HT-29 (cell line): ENCODE results near the gene OSM. TPM values are rescaled to one million over a fixed set of nuclear protein-coding genes. Genes with fewer than 3 reads are reported as not detected.
A peak's percentile ranks its signal among the peaks of the same experiment; 100 is the strongest.
"Not testable (repeated sequence)": the region's sequence is repeated elsewhere in the genome, so short reads cannot be mapped to it uniquely, and the experiment has no call there.

Experiments used
- DNase-seq: peaks from one replicate; pipeline ENCODE4 v3.0.0-alpha.2; 2015; ENCODE audit warnings: low spot score
- total RNA-seq: library from RNA; depleted of rRNA; stranded (reverse); fragments of >200 nt; shearing (Covaris generic); gene quantifications from 2 replicates; pipeline ENCODE4 v1.2.3, GENCODE V29; 2014

Gene OSM
- total RNA-seq, 1 experiment from 2014 or later, result not detected

DNA sequence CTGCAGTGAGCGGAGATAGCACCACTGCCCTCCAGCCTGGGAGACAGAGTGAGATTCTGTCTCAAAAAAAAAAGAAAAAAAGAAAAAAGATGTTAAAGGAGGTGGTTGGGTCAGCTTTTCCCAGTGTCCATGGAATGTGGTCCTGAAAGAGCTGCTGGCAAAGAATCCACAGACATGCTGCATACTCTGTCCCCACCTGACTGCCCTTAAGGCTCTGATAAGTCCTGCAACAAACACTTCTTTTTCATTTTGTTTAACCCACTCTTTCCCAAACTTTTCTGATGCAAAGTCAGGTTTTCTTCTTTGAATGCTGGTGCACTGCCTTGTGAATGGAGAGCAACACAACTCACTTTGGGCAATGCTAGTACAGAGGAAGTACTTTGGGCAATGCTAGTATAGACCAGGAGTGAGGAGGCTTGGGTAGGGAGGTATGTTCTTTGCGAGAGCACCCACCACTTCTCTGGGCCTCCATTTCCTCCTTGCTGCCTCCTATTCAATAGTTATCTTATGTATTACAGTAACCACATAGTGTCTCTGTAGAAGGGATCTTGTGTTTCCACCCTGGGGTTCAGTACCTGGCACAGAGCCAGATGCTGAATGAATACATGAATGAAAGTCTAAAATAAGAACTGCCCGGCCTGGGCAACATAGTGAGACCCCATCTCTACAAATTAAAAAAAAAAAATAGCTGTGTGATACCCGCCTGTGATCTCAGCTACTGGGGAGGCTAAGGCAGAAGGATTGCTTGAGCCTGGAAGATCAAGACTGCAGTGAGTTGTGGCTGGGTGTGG is 39.0 kb downstream of the OSM start:
- no peak for DNase-seq

DNA sequence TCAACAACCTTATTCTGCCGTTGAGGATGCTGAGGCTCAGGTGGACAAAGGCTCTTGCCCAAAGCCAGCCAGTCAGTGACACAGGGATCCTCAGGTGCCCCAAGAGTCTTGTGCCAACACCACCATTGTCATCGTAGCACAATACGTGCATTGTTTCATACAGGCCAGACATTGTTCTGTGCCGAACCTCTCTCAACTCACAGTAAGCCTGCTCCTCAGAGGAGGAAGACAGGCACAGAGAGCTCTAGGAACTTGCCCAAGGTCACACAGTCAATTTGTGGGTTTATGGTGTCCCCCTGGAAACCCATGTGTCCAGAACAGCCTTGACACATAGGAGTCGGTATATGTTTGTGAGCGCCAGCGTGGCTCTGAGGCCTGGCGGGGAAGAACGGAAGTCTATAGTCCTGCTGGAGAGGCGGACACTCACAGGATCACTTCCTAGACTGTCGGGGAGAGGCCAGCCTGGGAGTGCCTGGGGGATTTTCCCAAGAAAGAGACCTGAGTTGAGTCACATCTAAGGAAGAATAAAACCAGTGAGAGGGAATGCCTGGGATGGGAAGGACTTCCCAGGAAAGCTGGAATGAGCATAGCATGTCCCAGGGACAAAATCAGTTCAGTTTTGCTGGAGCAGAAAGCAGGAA is 40.3 kb downstream of the OSM start:
- no peak for DNase-seq

DNA sequence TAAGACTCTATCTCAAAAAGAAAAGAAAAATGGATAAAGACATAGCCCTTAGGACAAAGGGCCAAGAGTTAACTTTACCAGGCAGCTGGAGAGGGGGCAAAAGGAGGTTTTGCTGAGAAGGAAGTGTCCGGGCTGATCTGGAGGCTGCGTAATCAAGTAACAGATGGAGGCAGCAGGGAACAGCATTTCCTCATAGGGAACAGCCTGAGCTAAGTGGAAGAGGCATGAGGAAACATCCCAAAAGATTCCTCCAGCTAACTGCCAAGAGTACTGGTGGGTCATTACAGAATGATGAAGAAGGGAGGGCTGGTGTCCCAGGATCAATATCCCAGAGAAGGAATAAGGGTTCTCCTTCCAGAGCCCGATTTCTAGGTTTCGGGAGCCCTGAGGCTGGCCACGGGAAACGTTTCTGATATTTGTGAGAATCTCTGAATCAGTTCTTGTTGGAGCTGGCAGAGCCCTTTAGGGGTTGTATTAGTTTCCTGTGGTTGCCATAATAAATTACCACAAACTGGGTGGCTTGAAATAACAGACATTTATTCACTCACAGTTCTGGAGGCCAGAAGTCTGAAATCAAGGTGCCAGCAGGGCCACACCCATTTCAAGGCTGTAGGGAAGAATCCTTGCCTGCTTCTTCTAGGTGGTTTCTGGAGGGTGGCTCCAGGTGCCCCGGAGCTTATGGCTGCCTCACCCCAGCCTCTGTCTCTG is 41.3 kb downstream of the OSM start:
- DNase-seq, result no peak

DNA sequence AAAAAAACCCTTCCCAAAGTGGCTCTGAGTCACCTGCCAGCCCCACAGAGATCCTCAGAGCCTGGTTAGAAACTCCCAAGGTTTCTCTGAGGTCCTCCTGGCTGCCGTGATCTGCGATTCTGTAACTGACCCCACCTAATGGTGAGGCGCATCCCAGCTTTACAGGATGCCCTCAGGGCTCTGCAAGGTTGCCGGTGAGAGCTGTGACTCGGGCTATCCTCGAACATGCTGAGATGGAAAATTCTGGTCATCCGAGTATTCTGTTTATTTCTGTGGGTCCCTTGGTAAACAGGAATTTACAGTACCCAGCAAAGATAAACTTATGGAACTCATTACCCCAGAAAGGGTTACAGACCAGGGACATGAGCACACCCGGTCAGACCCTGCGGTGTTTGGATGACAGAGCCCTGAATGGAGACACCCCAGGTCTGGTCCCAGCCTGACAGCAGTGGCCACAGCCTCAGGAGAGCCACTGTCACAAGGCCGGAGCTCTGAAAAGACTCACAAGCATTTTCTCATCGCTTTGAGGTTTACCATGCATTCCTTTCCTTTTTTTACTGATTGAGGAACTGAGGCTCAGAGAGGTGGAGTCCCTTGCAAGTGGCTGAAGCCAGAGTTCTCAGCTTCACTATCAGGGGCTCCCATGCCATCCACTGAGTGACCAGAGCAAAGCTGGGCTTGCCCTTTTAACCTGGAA is 42.3 kb downstream of the OSM start:
- no peak for DNase-seq

DNA sequence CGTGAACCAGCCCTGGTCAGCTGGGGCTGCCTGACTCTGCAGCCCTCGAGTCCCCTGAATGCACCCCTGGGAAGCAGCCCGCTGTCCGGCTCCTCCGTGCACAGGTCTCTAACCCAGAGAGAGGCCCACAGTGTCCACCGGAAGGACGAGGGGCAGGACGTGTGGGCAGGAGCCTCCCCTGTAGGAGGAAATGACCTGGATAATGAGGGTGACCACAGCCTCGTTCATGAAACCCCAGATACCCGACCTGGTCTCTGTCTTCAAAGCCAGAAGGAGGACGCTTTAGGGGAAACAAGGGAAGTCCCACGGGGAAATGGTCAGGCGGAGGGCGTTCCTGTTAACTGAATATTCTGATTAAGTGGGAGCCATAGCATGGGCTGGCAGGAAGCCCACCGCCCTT is 43.3 kb downstream of the OSM start:
- no peak for DNase-seq

DNA sequence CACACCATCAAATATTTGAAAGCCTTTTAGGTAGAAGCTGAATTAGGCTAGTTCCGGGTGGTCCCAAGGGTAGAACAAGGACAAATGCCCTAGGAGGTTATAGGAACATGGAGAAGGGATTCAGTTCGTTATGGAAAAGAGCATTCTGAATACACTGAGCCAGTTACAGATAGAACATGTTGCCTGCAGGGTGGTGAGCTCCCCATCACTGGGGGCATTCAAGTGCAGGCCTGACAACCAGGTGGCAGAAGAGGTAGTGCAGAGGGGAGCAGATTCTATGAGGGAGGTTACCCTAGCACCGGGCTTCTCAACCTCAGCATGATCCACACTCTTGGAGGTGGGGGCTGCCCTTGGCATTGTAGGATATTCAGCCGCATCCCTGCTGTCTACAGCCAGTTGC is 44.3 kb downstream of the OSM start:
- DNase-seq, result no peak

DNA sequence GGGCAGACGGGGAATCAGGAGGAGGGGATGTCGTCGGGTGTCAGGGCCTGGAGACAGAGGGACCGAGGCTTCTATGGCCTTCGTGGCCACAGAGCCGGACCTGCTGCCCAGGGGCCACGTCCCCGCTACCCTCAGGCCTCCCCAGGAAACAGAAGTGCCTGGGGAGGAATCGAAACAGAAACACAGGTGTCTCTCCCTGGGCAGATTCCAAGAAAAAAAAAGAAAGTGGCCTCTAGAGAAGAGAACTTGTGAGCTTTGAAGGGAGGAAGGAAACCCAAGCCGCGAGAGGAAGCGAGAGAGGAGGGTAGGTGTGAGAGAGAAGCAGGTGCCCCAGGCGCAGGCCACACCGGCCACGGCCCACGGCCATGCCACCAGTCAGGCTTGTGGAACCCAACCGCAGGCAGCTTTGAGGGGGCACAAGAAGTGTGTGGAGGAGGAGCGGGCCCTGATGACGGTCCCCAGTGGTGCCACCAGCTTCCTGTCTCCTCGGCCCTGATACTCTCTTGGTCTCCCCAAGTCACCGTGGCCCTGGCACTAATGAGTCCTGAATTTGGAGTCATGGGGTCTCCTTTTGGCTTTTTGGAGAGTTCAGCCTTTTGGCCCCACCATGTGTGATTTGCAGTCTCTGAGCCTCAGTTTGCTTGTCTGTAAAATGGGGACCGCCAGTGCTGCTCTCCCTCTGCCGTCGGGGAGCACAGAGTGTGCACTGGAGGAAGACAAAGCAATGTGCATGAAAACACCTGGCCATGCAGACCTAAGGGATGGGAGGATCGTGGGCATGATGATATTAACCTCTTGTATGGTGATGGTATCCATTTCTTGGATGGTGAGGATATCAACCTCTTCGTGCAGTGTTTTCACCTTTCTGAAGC is 45.3 kb downstream of the OSM start:
- no peak for DNase-seq

DNA sequence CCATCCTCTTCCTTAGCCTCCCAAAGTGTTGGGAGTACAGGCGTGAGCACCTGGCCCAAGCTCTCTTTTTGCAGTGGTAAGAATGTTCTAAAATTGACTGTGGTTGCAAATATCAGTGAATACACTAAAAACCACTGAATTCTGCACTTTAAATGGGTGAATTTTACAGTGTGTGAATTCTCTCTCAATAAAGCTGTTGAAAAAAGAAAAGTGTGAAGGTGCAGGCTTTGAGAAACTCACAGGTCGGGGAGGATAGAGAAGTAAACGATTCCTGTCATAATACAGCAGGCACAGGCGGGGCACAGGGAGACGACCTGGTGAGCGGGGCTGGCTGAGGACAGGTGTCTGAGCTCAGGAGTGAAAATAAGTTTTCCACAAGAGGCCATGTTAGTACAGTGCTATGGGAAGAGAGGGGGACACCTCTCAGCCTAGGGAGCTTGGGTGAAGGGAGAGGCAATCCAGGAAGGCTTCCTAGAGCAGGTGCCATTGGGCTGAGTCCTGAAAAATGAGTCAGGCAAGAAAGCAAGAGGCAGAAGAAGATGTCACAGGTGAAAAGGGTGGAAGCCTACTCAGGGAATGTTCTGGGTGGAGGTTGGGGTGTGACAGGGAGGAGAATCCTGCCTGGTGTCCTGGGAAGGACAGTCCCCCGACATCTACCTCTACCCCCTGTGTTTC is 46.2 kb downstream of the OSM start:
- no peak for DNase-seq

DNA sequence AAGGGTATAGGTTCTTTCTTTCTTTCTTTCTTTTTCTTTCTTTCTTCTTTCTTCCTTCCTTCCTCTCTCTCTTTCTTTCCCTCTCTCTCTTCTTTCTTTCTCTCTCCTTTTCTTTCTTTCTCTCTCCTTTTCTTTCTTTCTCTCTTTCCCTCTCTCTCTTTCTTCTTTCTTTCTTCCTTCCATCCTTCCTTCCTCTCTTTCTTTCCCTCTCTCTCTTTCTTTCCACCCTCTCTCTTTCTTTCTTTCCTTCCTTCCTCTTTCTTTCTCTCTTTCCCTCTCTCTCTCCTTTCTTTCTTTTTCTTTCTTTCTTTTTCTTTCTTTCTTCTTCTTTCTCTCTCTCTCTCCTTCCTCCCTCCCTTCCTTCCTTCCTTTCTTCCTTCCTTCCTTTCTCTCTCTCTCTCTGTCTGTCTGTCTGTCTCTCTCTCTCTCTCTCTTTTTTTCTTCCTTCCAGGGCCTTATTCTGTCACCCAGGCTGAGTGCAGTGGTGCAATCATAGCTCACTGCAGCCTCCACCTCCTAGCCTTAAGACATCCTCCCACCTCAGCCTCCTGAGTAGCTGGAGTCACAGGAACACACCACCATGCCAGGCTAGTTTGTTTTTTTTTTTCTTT is 46.9 kb downstream of the OSM start:
- DNase-seq, result no peak

DNA sequence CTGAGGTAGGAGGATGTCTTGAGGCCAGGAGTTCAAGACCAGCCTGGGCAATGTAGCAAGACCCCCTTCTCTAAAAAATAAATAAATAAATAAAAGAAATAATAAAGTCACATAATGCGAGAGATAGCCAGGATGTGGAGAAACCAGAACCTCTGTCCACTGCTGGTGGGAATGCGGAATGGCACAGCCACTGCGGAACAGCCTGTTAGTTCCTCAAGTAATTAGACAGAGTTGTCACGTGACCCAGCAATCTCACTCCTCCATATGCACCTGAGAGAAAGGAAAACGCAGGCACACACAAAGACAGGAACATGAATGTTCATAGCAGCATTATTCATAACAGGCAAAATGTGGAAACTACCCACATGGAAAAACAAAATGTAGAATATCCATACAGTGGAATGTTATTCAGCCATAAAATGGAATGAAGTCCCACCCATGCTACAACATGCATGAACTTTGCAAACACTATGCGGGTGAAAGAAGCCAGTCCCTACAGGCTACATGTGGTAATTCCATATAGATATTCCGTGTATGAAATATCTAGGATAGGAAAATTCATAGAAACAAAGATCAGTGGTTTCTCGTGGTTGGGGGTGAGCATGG is 47.5 kb downstream of the OSM start:
- no peak for DNase-seq

DNA sequence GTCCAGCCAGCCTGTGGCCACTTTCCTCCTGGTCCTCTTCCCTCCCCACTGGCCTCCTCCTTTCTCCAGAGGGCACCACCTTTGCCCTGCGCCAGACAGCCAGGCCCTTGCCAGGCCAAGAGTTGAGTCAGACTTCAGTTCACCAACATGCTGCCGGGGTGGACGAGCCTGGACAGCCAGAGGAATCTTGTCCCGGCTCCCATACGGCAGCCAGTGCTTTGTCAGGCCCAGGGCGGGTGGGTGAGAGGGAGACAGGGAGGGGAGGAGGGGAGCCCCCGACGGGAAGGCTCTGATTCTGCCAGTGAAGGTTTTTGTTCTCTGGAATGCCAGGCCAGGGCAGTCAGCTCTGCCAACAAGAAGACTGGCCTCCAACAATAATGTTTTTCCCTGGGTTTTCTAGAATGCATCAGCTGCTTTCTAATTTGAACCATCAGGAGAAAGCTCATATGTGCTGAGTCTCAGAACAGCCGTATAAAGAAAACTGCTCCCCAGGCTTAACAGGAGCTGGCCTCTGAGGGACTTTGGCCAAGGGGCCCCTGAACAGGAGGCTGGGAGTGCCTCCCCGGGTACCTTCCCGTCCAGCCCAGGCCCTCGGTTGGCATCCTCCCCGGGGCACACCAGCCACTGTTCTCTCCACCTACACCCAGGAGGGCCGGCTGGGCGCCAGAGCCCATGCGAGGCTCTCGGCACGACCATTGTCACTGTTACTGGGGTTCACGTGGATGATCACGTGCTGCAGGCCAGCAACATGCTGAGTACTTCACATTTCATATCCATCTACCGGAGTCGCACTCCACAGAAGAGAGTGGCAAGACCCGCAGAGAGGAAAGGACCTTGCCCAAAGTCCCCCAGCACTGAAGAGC is 48.7 kb downstream of the OSM start:
- no peak for DNase-seq

DNA sequence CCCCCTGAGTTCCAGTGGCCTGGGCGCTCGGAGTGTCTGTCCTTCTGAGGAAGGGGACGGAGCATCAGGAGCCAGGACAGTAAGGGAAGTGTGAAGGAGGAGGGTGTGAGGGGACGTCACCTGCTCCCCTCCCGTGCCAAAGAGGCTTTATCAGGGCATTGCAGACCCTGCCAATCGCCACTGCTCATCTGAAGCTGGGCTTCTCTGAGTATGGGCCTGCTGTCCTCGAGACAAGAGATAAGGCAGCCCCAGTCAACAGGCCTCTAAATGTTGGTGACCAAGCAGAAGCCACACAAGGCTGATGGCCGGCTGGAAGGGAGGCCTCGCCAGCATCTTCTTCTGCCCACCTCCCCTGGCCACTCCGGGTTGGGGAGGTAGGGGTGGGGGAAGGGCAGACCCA is 49.9 kb downstream of the OSM start:
- no peak for DNase-seq

DNA sequence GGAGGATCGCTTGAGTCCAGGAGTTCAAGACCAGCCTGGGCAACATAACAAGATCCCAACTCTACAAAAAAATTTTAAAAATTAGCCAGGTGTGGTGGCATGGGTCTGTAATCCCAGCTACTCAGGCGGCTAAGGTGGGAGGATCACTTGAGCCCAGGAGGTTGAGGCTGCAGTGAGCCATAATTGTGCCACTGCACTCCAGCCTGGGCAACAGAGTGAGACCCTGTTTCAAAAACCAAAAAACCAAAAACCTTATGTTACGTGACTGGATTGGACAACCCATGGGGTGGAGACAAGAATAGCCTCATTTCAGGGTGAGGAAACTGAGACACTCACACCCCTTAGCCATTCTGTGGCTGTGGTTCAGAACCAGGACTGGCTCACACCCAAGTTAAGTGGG is 50.4 kb downstream of the OSM start:
- DNase-seq, result not testable (repeated sequence)

DNA sequence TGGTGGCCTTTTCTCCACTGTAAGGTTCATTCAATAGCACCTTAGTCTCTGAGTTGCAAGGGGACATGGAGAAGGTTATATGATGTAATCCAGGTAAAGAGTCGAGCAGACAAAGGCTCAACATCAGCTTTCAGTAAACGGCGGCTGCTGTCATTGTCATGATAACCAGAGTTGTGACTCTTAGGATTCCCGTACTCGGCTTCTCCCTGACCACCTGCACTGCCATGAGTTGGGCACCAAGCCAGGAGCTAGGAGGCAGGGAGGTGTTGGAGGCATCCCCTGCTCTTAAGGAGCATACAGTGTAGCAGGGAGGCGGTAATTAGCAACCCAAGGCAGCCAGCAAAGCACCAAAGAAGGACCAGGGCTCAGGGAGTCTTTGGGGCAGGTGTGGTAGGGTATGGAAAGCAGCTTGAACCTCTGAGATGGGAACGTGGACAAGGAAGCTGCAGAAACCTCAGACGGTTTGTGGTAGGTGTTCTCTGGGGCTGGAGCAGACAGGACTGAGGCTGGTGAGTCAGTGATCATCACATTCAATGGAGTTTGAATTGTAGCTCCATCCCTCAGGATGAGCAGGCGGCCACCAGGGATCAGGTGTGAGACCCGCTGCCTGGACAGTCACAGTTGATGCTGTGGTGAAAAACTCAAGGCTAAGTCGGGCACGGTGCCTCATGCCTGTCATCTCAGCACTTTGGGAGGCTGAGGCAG is 51.8 kb downstream of the OSM start:
- DNase-seq, result peak; percentile 49

DNA sequence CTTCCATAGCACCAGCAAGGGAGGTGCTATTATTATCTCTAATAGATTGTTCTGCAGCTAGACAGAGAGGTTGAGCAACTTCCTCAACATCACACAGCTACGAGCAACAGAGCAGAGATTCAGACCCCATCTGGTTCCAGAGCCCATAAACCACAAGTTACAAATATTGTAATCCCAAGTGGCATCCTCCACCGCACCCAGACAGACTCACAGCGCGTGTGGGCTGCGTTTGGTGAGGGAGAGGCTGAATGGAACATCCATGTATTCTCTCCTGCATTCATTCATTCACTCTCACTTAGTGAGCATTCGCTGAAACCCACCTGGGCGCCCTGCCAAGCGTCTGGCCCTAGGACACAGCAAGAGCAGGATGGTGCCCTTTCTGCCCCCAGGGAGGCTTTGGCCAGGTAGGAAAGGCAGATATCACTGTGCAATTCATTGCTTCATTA is 53.6 kb downstream of the OSM start:
- DNase-seq, result no peak
